A673 (cell line): Measurements from ENCODE around the gene CMIP. TPM values are rescaled to one million over a fixed set of nuclear protein-coding genes. Genes with fewer than 3 reads are reported as not detected.
"Not testable (repeated sequence)": the region's sequence is repeated elsewhere in the genome, so short reads cannot be mapped to it uniquely, and the experiment has no call there.

Source experiments
- BruUV-seq: library from RNA; stranded (reverse); fragments of 400-500 nt; replicated peaks from 2 replicates; lab custom pipeline; 2021; lab: Mats Ljungman, UMichigan
- CTCF ChIA-PET: fragments of 300-600 bp; sonication (Branson Sonifier 250); formaldehyde crosslinking; loops from one replicate; lab custom pipeline; 2022; ENCODE audit warnings: antibody characterized with exemption; lab: Charles Lee
- POLR2A ChIA-PET: fragments of 300-600 bp; sonication (Branson Sonifier 250); formaldehyde crosslinking; loops from one replicate; lab custom pipeline; 2022; ENCODE audit warnings: antibody characterized with exemption; ENCODE audit not compliant: low non-redundant PET; lab: Charles Lee
- DNase-seq: peaks from one replicate; pipeline ENCODE4 v3.0.0-alpha.2; 2015; ENCODE audit warnings: low spot score
- H3K27ac ChIP-seq: fragments of 200-600 bp; sonication (generic); 2 replicates; pipeline ENCODE4 v1.5.1; 2016; ENCODE audit warnings: mixed run types, low read depth, mild to moderate bottlenecking, mixed read lengths, antibody characterized with exemption, low read length; ENCODE audit not compliant: poor library complexity, severe bottlenecking
- H3K27me3 ChIP-seq: fragments of 200-600 bp; sonication (generic); replicated peaks from 2 replicates; pipeline ENCODE4 v1.6.1; 2017; ENCODE audit warnings: mixed run types, low read depth, mild to moderate bottlenecking, mixed read lengths, antibody characterized with exemption, low read length; ENCODE audit not compliant: insufficient read depth, poor library complexity
- H3K36me3 ChIP-seq: fragments of 200-600 bp; sonication (generic); 2 replicates; pipeline ENCODE4 v1.6.1; 2016; ENCODE audit warnings: mixed run types, mild to moderate bottlenecking, mixed read lengths, antibody characterized with exemption, low read length; ENCODE audit not compliant: insufficient read depth, poor library complexity, severe bottlenecking
- H3K4me1 ChIP-seq: fragments of 200-600 bp; sonication (generic); 2 replicates; pipeline ENCODE4 v1.6.1; 2017; ENCODE audit warnings: mixed run types, mild to moderate bottlenecking, mixed read lengths, antibody characterized with exemption, low read length; ENCODE audit not compliant: insufficient read depth, poor library complexity, severe bottlenecking
- H3K4me3 ChIP-seq: fragments of 200-600 bp; sonication (generic); 2 replicates; pipeline ENCODE4 v1.5.1; 2016; ENCODE audit warnings: low read depth, mixed run types, mild to moderate bottlenecking, mixed read lengths, low read length; ENCODE audit not compliant: poor library complexity, severe bottlenecking
- H3K9me3 ChIP-seq: fragments of 200-600 bp; sonication (generic); 2 replicates; pipeline ENCODE4 v1.6.1; 2016; ENCODE audit warnings: mixed run types, low read depth, mild to moderate bottlenecking, mixed read lengths, antibody characterized with exemption, low read length; ENCODE audit not compliant: poor library complexity, severe bottlenecking
- EZH2 ChIP-seq: fragments of 200-600 bp; sonication (generic); IDR thresholded peaks from 2 replicates; pipeline ENCODE4 v1.6.1; 2017; ENCODE audit warnings: borderline replicate concordance, low read depth, mild to moderate bottlenecking, mixed read lengths, antibody characterized with exemption, low read length; ENCODE audit not compliant: poor library complexity, severe bottlenecking
- intact Hi-C: fragments of 100-400 bp; cut with micrococcal nuclease; formaldehyde crosslinking; loops from one replicate; pipeline ENCODE4 v1.10.0; 2022; ENCODE audit not compliant: unreplicated experiment
- total RNA-seq: library from RNA; stranded (reverse); gene quantifications from 2 replicates; pipeline ENCODE4 v1.2.3, GENCODE V29; 2021
- TF ChIP-seq, protein P1 (sequence below): fragments of 300-800, 200-600 bp; sonication (generic); conservative IDR thresholded peaks from 2 replicates; pipeline ENCODE4 v1.5.1; 2017; ENCODE audit warnings: low read depth, mild to moderate bottlenecking, antibody characterized with exemption, low read length, moderate library complexity, mixed read lengths

CMIP gene
- total RNA-seq, 1 experiment from 2014 or later, result 25.5 TPM

DNA sequence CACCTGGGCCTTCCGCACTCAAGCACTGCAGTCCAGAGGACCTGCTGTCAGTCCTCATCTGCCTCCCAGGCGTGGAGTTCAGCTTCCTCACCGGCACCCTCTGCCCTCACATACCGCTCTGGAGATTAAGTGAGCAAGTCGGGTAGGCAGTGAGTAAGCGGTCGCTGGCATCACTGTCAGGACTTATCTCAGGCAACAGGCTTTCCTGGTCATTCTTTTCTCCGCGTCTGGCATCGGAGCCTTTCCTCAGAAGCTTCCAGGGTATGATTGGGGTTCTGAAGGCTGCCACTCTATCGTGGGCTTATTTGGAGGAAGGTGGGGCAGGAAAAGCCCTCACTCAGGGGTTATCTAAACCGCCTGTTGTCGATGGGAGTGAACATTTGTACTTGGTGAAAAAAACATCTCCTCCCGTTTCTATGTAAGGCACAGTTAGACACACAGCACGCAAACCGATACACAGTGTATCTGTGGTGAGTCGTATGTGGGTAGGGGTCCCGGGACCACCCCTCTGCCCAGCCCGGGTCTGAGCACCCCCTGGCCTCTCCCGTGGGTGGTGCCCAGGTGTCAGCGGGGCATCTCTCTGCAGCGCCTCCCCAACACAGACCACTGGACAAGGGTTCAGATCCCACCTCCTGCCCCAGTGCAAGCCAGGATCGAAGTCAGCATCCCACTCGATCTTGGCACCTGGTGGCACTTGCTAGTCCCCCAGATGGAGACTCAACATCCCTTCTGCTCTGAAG lies 242.0 kb downstream of the CMIP start:
- intact Hi-C loops, result no loop called here
- Histone ChIP-seq H3K36me3 (no peaks in the 10 kb centered on the region), H3K4me3 (no peak overlapping the region), H3K4me1 (no peaks in the 10 kb centered on the region), H3K27ac (no peak overlapping the region), H3K9me3 (no peaks in the 10 kb centered on the region), H3K27me3 (no peaks in the 10 kb centered on the region)
- ChIA-PET POLR2A (interaction anchor here (0.5 kb wide), 1 partner anchor 25 kb away, joined by 4 read pairs; no protein-coding TSS in a partner anchor), CTCF (no interaction called here)
- TF ChIP-seq EZH2, result no peak
- TF ChIP-seq, protein P1, sequence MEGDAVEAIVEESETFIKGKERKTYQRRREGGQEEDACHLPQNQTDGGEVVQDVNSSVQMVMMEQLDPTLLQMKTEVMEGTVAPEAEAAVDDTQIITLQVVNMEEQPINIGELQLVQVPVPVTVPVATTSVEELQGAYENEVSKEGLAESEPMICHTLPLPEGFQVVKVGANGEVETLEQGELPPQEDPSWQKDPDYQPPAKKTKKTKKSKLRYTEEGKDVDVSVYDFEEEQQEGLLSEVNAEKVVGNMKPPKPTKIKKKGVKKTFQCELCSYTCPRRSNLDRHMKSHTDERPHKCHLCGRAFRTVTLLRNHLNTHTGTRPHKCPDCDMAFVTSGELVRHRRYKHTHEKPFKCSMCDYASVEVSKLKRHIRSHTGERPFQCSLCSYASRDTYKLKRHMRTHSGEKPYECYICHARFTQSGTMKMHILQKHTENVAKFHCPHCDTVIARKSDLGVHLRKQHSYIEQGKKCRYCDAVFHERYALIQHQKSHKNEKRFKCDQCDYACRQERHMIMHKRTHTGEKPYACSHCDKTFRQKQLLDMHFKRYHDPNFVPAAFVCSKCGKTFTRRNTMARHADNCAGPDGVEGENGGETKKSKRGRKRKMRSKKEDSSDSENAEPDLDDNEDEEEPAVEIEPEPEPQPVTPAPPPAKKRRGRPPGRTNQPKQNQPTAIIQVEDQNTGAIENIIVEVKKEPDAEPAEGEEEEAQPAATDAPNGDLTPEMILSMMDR, result no peak
- DNase-seq, result no peak
- no TSS peak for BruUV-seq

DNA sequence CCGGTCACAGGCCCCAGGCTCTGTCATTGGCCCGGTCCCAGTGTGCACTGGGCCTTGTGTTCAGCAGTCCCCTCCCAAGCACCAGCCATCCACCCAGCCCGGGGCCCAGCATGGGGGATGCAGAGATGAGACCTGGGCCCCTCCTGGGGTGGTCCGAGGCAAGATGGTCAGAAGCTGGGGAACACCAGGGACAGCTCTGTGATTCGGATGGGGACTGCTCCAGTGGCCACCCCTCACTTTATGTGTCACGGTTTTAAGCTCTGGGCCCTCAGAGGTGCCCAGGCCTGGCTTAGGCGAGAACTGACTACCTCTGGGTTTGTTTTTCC lies 242.5 kb downstream of the CMIP start:
- Histone ChIP-seq H3K9me3 (no peaks in the 10 kb centered on the region), H3K4me1 (no peaks in the 10 kb centered on the region), H3K27me3 (no peaks in the 10 kb centered on the region), H3K36me3 (no peaks in the 10 kb centered on the region), H3K27ac (no peak overlapping the region), H3K4me3 (no peak overlapping the region)
- CTCF ChIA-PET, result no interaction called here
- no TSS peak for BruUV-seq
- no peak for DNase-seq
- intact Hi-C loops, result no loop called here
- POLR2A ChIA-PET, result no interaction called here
- TF ChIP-seq, protein P1, result no peak
- no peak for TF ChIP-seq EZH2

DNA sequence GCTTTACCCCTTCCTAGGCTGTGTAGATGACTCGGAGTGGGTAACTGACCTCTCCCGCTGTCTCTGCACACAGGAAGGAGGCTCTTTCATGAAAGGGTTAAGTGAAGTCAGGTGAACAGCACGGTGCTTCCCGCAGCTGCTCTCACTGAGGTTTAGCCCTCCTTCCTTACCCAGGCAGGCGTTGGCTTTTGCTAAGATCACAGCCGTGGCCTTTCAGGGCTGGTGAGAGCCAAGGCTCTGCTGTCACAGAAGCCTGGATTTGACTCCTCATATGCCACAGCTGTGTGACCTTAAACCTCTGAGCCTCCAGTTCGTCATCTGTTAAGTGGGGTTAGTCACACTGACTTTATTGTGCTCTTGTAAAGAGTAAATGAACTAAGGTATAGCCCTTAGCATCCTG lies 243.6 kb downstream of the CMIP start:
- H3K9me3 ChIP-seq, result no peaks in the 10 kb centered on the region
- H3K4me1 ChIP-seq, result no peaks in the 10 kb centered on the region
- ChIA-PET POLR2A (no interaction called here), CTCF (no interaction called here)
- TF ChIP-seq, protein P1, result no peak
- TF ChIP-seq EZH2, result no peak
- DNase-seq, result no peak
- H3K27ac ChIP-seq, result no peak overlapping the region
- intact Hi-C loops, result no loop called here
- BruUV-seq, result no TSS peak
- H3K36me3 ChIP-seq, result no peaks in the 10 kb centered on the region
- H3K27me3 ChIP-seq, result no peaks in the 10 kb centered on the region
- H3K4me3 ChIP-seq, result no peak overlapping the region

DNA sequence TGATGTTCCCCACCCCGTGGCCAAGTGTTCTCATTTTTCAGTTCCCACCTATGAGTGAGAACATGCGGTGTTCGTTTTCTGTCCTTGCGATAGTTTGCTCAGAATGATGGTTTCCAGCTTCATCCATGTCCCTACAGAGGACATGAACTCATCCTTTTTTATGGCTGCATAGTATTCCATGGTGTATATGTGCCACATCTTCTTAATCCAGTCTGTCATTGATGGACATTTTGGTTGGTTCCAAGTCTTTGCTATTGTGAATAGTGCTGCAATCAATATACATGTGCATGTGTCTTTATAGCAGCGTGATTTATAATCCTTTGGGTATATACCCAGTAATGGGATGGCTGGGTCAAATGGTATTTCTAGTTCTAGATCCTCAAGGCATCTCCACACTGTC lies 244.2 kb downstream of the CMIP start:
- H3K36me3 ChIP-seq, BruUV-seq, H3K9me3 ChIP-seq, intact Hi-C loops, H3K27me3 ChIP-seq, DNase-seq, POLR2A ChIA-PET, H3K27ac ChIP-seq, H3K4me1 ChIP-seq, CTCF ChIA-PET, H3K4me3 ChIP-seq: not testable (repeated sequence)
